HG02840 (cell line): ENCODE results near the gene PDZD2.
"Not testable (repeated sequence)": the region's sequence is repeated elsewhere in the genome, so short reads cannot be mapped to it uniquely, and the experiment has no call there.

ENCODE experiments used
- ATAC-seq: cut with Tn5 transposase; IDR thresholded peaks from one replicate; pipeline ENCODE4 v1.9.1; 2021; ENCODE audit warnings: mild to moderate bottlenecking, moderate library complexity, moderate number of reproducible peaks; ENCODE audit not compliant: unreplicated experiment, low FRiP score

PDZD2 gene

DNA sequence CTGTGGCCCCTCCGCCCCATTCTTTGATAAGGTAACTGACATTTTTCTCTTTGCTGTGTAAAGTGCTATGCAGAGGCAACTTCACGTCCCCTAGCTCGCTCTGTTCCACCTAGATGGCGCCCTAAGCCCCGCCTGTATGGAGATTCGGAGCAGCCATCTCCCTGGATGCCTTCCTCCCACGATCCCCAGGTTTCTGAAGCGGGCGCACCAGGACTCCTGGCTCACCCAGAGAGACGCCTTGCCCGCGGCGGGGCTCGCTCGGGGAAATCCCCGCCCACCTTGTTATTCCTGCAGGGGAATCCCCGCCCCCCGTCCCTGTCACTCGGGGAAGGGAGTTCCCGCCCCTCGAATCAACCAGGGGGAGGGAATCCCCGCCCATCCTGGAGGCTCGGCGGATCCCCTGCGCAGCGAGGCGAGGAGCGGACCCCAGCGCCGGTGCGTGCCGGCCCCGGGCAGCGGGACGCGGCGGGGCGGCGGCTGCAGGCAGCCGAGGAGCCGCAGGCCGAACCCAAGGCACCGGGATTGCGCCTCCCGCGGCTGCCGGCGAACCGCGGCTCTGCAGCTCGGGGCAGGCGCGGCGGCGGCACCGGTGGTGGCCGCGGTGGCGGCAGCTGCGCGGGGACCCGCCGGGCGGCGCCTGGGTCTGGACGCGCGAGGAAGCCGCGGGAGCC is at the start of gene PDZD2:
TSS of gene PDZD2 (plus strand) at position 384 of the 671 bp plus-strand sequence.
- peak; percentile 72 for ATAC-seq

DNA sequence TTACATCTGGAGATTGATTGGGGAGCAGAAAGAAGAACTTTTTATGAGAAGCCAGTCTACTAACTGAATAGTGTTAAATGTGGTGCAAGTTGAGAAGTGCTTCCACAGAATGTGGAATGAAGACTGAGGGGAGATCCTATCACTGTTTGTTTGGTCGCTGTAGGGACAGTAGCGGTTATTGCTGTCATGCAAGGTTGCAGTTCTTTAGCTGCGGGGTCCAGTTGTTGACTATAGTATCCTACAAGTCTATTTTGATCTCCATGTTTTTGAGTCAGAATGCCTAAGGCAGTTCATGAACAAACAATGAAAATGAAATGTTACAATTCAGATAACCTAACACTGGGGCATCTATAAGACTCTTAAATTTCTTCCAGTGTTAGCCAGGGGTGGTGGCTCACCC is 45.3 kb upstream of the PDZD2 start:
- no peak for ATAC-seq

DNA sequence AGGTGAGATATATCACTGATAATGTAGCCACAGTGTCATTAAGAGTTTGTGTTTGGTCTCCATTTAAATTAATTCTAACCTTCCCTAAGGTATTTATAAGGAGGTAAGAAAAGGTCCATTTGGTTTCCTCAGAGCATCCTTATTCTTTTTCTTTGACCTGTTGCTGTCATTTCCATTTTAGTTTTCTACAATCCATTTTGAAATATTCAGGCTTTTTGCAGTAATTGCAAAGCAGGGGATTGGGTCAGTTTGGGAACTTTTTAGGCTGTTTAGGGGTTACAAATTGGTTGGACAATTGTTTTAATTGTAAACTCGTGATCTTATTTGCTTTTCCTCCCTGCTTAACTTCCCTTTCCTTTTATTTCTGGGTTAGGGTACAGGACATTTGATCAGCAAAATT is 42.6 kb upstream of the PDZD2 start:
- ATAC-seq: no peak

DNA sequence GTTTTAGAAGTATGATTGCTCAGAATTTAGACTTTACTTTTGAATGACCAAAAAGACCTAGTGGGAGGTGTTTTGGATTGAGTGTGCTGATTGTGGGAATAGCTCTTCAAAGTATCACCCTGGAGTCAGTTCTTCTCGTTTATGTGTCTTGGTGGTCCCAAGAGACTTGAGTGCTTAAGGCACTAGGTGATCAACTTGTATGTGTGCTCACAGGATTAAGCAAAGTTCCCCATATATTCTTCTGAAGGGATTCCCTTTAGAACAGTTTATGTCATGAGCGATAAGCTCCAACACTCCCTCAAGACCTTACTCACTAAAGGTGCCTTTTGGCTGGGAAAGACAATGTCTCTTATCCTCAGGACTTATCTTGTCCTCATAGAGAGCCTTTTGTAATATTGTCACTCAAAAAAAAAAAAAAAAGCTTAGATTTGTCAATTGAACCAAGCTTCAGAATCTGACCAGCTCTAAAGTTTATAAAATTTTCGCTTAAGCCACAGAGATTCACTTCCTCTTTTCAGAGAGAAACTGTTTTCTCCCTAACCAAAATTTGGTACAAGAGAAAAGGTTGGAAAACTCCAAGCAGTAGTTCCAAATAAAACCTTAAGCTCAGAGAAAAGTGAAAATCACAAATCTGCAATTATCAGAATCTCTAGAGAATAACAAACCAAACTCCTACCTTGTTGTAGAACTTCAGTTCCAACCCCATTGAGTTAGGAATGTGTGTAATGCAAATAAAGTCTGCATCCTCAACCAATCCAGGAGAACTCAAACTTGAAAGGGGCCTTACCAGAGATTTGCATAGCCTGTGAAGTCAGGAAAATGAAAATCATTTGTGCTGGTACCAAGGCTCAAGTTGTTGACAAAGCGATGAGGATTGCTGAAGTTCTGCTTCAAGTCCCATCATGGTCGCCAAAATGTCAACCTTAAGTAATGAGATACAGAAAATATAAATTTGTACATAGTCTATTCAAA is 40.0 kb upstream of the PDZD2 start:
- ATAC-seq: no peak

DNA sequence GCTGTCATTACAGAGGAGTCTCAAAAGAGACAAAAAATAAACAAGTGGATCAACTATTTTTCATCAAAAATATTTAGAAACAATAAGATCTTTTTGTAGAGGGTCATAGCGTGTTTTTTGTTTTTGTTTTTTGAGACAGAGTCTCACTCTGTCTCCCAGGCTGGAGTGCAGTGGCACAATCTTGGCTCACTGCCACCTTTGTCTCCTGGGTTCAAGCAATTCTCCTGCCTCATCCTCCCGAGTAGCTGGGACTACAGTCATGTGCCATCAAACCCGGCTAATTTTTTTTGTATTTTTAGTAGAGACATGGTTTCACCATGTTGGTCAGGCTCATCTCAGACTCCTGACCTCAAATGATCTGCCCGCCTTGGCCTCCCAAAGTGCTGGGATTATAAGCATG is 36.6 kb upstream of the PDZD2 start:
- not testable (repeated sequence) for ATAC-seq

DNA sequence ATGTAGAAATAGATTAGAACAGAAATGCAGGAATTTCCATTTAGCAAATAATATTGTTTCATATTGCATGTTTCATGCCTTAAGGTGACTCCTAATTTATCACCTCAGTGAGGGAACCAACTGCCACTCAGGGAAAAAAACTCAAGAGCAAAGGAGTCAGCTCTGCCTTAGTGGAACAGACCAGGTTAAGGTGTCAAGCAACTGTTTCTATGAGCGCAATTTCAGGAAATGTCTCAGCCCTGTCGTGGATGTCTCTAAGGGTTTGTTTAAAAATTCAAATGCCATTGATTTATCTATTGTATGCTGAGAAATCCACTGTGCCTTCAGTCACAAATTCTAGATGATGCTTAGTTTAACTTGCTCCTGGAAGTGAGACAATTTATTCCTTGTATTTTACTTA is 34.7 kb upstream of the PDZD2 start:
- ATAC-seq: no peak

DNA sequence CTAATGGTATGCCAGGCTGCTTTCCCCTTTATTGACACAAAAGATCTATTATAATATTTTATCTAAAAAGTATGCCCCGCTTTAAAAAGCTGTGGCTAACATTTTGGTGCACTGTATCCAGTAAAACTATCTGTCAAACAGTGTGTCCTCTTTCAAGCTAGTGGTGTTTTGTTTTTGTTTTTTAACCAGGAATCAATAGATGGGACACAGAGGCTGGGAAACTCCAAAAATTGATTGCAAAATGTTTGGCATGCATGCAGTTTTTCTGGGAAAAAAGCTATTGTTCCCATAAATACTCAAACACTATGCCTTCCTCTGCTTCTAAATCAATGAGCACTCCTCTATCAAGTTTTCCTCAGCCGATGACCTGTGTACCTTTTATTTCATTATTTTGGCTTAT is 34.3 kb upstream of the PDZD2 start:
- ATAC-seq: no peak

DNA sequence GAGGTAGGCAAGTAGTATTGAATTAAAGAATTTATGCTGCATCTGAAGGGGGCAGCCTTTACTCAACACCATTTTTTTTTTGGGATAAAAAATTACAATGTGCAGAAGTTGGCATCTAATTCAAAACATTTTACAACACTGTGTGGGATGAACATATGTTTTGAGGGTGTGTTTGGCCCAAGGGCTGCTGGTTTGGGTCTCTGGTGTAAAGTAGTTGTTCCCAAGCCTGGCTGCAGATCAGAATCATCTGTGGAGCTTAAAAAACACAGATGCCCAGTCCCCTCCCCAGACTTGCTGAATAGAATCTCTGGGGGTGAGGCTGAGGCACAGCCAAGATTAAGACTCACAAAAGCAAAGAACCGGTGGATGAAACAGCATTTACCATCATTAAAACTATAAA is 33.0 kb upstream of the PDZD2 start:
- ATAC-seq: no peak

DNA sequence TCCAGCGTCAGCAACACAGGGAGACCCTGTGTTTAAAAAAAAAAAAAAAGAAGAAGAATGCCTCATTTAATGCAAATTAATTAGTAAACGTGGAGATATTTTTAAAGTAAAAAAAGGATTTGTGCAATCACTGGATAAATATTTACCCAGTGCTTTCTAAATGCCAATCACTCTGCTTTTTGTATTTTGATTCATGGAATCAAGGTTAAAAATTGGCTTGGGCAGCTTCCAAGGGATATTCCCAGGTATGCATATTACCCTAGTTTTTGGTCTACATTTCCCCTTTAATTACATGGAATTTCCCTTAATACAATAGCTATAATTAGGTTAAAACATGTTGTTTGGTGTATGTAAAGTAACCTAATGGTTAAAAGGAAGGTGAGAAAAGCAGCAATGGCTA is 31.4 kb upstream of the PDZD2 start:
- ATAC-seq: no peak

DNA sequence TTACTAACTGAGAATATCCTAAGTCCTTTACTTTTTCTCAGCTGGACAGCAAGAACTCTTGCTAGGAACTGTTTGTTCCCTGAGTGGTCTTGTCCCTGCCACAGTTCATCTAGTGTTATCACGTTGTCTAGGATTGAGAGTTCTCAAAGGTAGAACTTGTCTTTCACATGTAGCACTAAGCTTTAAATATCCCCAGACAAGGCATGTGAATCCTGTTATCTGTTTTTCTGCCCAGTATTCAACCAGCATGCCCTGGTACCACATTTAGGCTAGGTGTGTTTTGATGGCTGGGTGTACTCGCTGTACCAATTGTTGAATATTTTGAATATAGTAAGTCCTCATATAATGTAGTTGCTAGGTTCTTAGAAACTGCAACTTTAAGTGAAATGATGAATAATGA is 27.9 kb upstream of the PDZD2 start:
- no peak for ATAC-seq

DNA sequence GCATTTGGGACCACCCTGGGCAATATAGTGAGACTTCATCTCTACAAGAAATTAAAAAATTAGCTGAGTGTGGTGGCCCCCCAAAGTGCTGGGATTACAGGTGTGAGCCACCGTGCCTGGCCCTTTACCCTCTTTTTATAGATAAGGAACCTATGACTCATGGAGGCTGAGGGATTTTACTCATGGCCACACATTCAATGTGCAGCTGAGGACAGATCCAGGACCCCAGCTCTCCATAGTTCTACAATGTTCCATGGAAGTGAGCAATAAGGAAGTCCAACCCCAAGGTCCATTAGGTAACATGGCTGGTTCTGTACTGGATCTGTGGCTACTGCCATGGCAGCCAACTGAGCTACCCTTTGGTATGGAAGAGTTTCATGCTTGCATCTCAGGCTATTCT is 25.3 kb upstream of the PDZD2 start:
- no peak for ATAC-seq

DNA sequence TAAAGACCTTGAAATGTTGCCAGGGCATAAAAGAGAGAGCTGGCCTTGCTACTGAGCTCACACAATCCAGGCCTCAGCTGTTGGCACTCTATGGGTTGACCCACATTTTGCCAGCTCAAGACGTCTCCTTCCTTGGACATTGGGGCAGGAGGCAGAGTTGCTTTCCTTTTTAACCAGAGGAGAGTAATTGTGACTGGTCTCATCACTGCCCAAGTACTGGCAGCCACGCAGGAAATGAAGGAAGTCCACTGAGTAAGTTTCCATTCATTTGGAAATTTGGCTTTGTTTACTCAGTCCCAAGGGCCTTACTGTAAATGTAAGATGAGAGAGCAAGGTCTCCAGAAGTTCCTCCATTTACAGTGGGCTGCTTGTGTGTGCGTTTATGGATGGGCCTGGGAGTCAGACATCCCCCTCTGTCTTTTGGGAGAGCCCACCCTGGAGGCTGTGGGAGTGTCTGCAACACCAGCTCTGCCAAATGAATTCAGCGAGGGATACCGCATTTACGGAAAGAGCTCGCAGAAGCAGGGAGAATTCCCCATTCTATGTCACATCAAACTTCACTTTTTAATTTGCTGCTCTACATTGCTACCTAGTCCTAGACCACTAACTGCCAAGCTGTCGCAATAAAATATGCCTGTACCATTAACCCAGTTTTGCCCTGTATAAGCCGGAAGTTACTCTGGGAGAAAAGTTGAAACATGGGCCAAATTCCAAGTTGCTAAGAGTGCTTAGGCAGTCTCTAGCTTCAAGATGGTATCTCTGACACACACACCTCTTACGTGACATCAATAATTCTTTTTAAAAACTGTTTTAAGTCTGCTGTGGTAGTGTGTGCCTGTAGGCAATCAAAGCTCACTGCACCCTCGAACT is 24.5 kb upstream of the PDZD2 start:
- no peak for ATAC-seq

DNA sequence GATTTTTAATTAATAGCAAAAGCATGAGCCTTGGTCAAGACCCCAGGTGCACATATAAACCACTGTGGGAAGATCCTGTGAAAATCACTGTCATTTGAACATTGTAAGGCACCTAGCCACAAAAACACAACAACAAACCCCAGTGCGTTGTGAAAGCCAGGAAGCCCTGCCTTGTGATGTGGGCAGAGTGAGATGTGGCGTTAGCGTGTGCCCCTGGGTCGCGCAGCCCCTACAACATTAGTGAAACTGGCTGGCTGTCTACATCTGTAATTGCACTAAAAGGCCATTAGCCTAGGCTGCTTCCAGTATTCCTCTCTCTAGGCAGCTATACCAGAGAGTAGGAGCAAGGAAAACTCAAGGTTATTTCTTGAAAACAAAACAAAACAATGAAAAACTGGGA is 21.1 kb upstream of the PDZD2 start:
- ATAC-seq: no peak

DNA sequence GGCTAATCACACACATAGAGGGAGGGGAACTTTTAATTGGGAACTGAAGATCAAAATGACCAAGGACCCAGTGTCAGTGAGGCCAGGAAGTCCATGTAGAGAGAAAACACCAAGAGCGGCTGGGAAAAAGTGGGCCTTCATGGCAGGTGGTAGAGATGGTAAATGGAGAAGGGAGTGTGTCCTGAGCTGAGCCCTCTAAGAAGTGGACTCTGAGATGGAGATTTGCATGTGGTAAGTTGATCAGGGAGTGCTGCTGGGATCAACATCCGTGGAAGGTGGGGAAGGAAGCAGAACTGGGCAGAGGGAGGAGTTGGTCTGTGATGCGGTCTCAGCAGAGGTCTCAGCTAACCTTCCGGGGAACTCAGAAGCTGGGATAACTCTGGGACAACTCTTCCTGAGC is 18.9 kb upstream of the PDZD2 start:
- no peak for ATAC-seq

DNA sequence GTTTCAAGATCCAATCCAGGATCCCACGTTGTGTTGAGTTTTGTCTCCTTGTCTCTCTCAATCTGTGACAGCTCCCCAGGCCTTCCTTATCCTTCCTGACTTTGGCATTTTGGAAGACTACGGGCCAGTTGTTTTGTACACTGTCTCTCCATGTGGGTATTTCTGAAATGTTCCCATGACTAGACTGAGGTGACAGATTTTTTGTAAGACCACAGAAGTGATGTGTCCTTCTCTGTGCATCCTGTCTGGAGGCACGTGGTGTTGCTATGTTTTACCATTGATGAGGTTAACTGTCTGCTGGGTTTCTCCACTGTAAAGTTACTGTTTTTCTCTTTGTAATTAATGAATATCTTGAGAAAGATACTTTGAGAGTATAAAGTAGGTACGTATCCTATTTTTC is 15.7 kb upstream of the PDZD2 start:
- no peak for ATAC-seq

DNA sequence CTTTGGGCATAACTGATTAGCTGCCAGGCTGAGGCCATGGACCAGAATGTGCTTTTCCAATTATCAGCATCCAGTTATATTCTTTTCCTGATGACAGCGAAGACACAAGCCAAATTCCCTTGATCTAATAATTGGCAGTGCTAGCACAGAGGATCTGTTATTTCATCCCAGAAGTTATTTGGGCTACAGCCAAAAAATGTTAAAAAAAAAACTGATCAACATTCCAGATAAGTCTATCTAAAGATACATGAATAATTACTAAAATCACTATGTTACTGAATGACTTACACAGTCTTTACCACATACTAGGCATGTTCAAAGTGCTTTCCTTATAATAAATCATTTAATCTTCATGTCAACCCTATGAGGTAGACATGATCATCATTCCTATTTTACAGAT is 13.5 kb upstream of the PDZD2 start:
- ATAC-seq: no peak

DNA sequence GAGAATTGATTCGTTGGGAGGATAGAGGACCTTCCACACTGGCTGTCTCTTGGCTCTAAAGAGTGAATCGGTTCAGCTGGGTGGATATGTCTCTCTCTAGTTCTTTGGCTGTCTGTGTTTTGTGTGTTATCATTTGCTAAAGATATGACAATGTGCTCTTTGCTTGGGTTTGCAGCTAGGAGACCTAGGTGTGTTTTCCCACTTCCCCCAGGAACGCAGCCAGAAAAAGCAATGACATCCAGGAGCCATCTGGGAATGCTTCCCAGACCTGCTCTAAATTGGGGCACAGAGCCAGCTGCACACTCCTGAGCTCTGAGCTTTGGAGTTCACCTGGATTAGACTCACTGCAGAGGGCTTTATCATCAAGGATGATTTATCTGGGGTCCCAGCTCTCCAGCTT is 12.8 kb upstream of the PDZD2 start:
- ATAC-seq: no peak

DNA sequence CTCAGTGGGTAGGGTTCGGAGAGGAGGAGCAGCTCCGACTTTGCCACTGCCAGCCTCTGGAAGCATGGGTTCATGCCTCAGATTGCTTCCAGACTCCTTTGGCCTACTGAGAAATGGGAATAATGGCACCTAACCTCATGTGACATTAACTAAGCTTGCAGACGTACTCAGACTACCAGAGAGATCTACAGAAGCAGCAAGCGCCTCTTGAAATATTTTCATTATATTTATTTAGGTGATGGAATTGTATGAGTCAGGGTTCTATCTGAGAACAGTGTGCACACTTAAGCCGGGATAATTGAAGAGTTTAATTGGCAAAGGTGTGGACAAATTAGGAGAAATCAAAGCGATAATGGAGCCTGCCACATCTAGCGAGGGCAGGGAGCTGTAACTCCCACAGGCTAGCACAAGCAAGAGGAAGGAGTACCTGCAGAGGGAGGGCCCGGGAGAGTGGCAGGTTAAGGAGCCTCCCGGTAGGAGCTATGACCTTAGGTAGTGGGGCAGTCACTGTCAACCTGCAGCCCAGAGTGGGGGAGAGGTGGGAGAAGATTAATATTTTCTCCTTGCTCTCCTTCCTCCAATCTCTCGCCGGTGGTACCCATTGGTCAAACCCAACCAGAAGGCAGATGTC is 12.2 kb upstream of the PDZD2 start:
- no peak for ATAC-seq

DNA sequence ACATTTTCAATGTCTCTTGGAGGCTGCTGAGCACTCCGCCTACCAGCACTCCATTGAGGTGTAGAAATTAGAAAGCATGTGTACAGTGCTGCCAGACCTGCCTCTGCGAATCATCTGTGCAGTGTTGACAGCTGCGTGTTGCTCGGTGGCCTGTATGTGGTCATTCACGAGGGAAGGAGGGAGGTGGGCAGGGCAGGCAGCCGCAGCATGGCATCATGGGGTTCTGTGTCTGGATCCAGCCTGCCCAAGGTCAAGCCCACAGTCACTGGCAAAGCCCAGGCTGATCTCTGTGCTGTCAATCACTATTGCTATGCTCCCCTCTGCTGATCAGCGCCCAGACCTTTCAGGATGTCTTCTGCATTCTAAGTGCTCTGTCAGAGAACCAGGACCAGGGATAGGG is 8.0 kb upstream of the PDZD2 start:
- no peak for ATAC-seq

DNA sequence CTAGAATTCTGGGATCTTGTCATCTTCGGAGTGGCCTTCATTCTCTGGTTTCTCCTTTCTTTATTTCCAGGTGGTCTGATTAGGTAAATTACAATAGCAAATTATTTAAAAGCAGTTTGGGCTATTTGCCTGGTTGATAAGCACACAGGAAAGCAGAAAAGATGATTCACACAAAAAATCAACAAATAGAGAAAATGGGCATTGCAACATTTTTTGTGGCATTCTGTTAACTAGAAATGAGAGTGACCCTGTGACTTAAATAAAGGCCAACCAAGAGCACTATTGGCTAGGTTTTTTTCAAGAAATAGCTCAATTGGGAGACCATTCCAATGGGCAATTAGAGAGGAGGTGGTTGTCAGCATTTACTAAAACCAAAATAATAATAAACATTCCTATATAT is 6.5 kb upstream of the PDZD2 start:
- ATAC-seq: no peak

DNA sequence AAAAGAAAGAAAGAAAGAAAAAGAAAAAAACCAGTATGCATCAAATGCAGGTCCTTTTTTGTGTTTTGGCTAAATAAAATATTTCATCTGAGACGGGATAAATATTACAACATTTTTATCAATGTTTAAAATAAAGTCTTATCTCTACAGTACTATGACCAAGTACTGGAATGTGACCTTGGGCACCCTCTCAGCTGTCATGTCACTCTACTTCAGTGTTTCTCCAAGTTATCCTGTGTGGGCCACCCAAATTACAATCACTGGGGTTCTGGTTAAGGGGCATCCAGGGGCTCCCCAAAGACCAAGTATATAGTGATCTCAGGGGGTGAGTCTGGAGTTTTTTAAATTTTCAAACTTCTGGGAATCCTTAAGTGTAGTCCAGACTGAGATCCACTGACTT is 3.5 kb upstream of the PDZD2 start:
- no peak for ATAC-seq
